ENCODE results near the gene PTPRN2.

DNA sequence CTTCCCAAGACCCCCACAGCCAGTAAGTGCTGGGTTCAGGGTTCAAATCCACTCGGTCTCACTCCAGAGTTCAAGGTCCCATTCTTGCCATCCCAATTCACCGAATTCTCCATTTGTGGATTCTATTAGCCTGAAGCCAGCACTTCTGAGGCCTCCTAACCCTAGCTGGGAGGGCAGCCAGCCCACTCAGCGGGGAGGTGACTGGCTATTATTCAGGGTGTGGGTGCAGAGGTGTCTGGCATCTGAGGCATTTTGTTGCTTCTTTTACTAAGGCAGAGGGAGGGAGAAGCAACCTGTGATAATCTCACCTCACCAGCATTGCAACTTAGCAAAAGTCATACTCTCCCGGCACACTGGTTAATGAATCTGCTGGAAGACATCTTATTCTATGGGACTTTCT, 8.7 kb upstream of the PTPRN2 start:
- TF ChIP-seq EHMT2 (IDR thresholded peaks at IDR 0.05; ENCODE audit: borderline replicate concordance, low read depth, low read length) = no peak
- TF ChIP-seq CBX5 (CRISPR knock-in tag; IDR thresholded peaks at IDR 0.05; ENCODE audit: borderline replicate concordance) = no peak
- TF ChIP-seq JUNB (CRISPR knock-in tag; IDR thresholded peaks at IDR 0.05; ENCODE audit: borderline replicate concordance) = no peak
- no peak for TF ChIP-seq ETV5 (CRISPR knock-in tag; IDR thresholded peaks at IDR 0.05; ENCODE audit: borderline replicate concordance)
- TF ChIP-seq, protein P1, sequence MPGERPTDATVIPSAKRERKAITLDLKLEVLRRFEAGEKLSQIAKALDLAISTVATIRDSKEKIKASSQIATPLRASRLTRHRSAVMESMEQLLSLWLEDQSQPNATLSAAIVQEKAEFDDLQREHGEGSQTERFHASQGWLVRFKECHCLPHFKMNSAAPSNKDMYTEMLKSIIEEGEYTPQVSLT (CRISPR knock-in tag; IDR thresholded peaks at IDR 0.05; ENCODE audit: borderline replicate concordance, low read depth) = no peak
- no peak for TF ChIP-seq RFX5 (IDR thresholded peaks at IDR 0.05; ENCODE audit: low read depth, low read length)
- TF ChIP-seq, protein P2, sequence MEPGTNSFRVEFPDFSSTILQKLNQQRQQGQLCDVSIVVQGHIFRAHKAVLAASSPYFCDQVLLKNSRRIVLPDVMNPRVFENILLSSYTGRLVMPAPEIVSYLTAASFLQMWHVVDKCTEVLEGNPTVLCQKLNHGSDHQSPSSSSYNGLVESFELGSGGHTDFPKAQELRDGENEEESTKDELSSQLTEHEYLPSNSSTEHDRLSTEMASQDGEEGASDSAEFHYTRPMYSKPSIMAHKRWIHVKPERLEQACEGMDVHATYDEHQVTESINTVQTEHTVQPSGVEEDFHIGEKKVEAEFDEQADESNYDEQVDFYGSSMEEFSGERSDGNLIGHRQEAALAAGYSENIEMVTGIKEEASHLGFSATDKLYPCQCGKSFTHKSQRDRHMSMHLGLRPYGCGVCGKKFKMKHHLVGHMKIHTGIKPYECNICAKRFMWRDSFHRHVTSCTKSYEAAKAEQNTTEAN (CRISPR knock-in tag; conservative IDR thresholded peaks at IDR 0.05) = no peak
